Neural cell (in vitro differentiated cells): Measurements from ENCODE around the gene ZC3H12C. TPM values are rescaled to one million over a fixed set of nuclear protein-coding genes. Genes with fewer than 3 reads are reported as not detected.

Experiments used
- H2AFZ ChIP-seq: fragments of 200-600, 300-800 bp; sonication (generic), shearing (Covaris generic); 2 replicates; pipeline ENCODE4 v1.6.0; 2014; ENCODE audit warnings: low read depth, mild to moderate bottlenecking, antibody characterized with exemption, low read length, moderate library complexity
- H3F3A ChIP-seq: fragments of 200-600 bp; shearing (Covaris generic); 2 replicates; pipeline ENCODE4 v1.6.1; 2016; ENCODE audit warnings: mild to moderate bottlenecking, moderate library complexity, mixed read lengths, antibody characterized with exemption, low read length; ENCODE audit not compliant: insufficient read depth, poor library complexity, severe bottlenecking
- H3K27ac ChIP-seq: fragments of 200-600, 300-800 bp; sonication (generic), shearing (Covaris generic); 2 replicates; pipeline ENCODE4 v1.5.1; 2014; ENCODE audit warnings: mild to moderate bottlenecking, low read length, moderate library complexity
- H3K27me3 ChIP-seq: fragments of 300-800, 200-600 bp; sonication (generic), shearing (Covaris generic); 2 replicates; pipeline ENCODE4 v1.6.0; 2014; ENCODE audit warnings: mild to moderate bottlenecking, low read depth, low read length, moderate library complexity; ENCODE audit not compliant: insufficient read depth
- H3K36me3 ChIP-seq: fragments of 300-800, 200-600 bp; sonication (generic), shearing (Covaris generic); 2 replicates; pipeline ENCODE4 v1.5.1; 2014; ENCODE audit warnings: mild to moderate bottlenecking, antibody characterized with exemption, low read length, moderate library complexity; ENCODE audit not compliant: insufficient read depth
- H3K4me2 ChIP-seq: fragments of 300-800, 200-600 bp; sonication (generic), shearing (Covaris generic); 2 replicates; pipeline ENCODE4 v1.6.0; 2014; ENCODE audit warnings: mild to moderate bottlenecking, low read length
- H3K4me3 ChIP-seq: fragments of 300-800, 200-600 bp; sonication (generic), shearing (Covaris generic); 2 replicates; pipeline ENCODE4 v1.5.1; 2014; ENCODE audit warnings: mild to moderate bottlenecking, low read length, moderate library complexity
- H3K79me2 ChIP-seq: fragments of 200-600 bp; shearing (Covaris generic); replicated peaks from 2 replicates; pipeline ENCODE4 v1.6.0; 2014; ENCODE audit warnings: mild to moderate bottlenecking, low read length, moderate library complexity; ENCODE audit not compliant: insufficient read depth
- H3K9ac ChIP-seq: fragments of 300-800, 200-600 bp; sonication (generic), shearing (Covaris generic); 2 replicates; pipeline ENCODE4 v1.6.1; 2016; ENCODE audit warnings: mild to moderate bottlenecking, low read length, mixed read lengths
- H3K9me2 ChIP-seq: fragments of 200-600 bp; shearing (Covaris generic); 2 replicates; pipeline ENCODE4 v1.6.1; 2016; ENCODE audit warnings: mild to moderate bottlenecking, low read length, mixed read lengths; ENCODE audit not compliant: insufficient read depth
- H3K9me3 ChIP-seq: fragments of 200-600, 300-800 bp; sonication (generic), shearing (Covaris generic); 2 replicates; pipeline ENCODE4 v1.6.1; 2016; ENCODE audit warnings: mild to moderate bottlenecking, mixed run types, low read length, moderate library complexity, mixed read lengths
- H4K20me1 ChIP-seq: fragments of 200-600 bp; shearing (Covaris generic); 2 replicates; pipeline ENCODE4 v1.6.1; 2016; ENCODE audit warnings: mild to moderate bottlenecking, mixed run types; ENCODE audit not compliant: insufficient read depth
- EP300 ChIP-seq: fragments of 450-650 bp; conservative IDR thresholded peaks from 2 replicates; pipeline ENCODE4 v1.6.1; 2014; ENCODE audit warnings: antibody characterized with exemption, mild to moderate bottlenecking, moderate library complexity; ENCODE audit not compliant: poor library complexity, severe bottlenecking
- EZH2 ChIP-seq: fragments of 200-600, 300-800 bp; shearing (Covaris generic), sonication (generic); IDR thresholded peaks from 2 replicates; pipeline ENCODE4 v1.6.1; 2014; ENCODE audit warnings: antibody characterized with exemption, low read length, borderline replicate concordance, mild to moderate bottlenecking; ENCODE audit not compliant: insufficient read depth, poor library complexity, severe bottlenecking
- MXI1 ChIP-seq: fragments of 450-650 bp; conservative IDR thresholded peaks from 2 replicates; pipeline ENCODE4 v1.6.1; 2014; ENCODE audit warnings: antibody characterized with exemption, mild to moderate bottlenecking; ENCODE audit not compliant: poor library complexity, severe bottlenecking
- POLR2AphosphoS5 ChIP-seq: IDR thresholded peaks from 2 replicates; pipeline ENCODE4 v1.6.1; 2012
- RAD21 ChIP-seq: fragments of 450-650 bp; conservative IDR thresholded peaks from 2 replicates; pipeline ENCODE4 v1.6.1; 2014; ENCODE audit warnings: antibody characterized with exemption, mild to moderate bottlenecking, moderate library complexity
- REST ChIP-seq: IDR thresholded peaks from 2 replicates; pipeline ENCODE4 v1.6.1; 2012; ENCODE audit warnings: borderline replicate concordance
- SMC3 ChIP-seq: fragments of 450-650 bp; conservative IDR thresholded peaks from 2 replicates; pipeline ENCODE4 v1.6.1; 2014; ENCODE audit warnings: antibody characterized with exemption, mild to moderate bottlenecking, moderate library complexity; ENCODE audit not compliant: poor library complexity
- TAF1 ChIP-seq: IDR thresholded peaks from 2 replicates; pipeline ENCODE4 v1.6.1; 2012; ENCODE audit warnings: low read depth
- polyA plus RNA-seq: library from polyadenylated mRNA; depleted of rRNA; stranded (reverse); fragments of >200 nt; gene quantifications from 2 replicates; pipeline ENCODE4 v1.2.3, GENCODE V29; 2014
- TF ChIP-seq, protein P1 (sequence below): fragments of 450-650 bp; IDR thresholded peaks from 2 replicates; pipeline ENCODE4 v1.5.1; 2014; ENCODE audit warnings: antibody characterized with exemption, mild to moderate bottlenecking, moderate library complexity; ENCODE audit not compliant: poor library complexity, severe bottlenecking

Gene ZC3H12C
- polyA plus RNA-seq, 1 donor from 2014 or later = 15.1 TPM

DNA sequence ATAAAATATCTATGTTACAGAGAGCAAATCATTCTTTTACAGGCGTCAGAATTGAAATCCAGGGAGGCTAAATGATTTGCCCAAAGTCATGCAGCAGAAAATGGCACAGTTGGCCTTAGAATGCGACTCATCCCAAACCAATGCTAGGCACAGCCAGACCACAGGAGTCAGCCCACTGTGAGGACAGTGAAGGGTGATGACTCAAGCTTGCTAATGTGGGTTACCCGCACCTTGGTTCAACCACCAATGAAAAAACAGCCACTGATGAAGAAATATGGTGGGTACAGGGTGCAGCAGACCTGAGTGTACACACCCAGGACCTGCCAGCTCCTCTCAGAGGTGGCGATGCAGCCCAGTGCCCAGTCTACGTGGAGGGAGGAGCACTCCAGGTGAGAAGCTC lies 89.7 kb downstream of the ZC3H12C start:
- Histone ChIP-seq H3K9ac (no peak overlapping the region), H3K27me3 (no peaks in the 10 kb centered on the region), H2AFZ (no peak overlapping the region), H4K20me1 (no peaks in the 10 kb centered on the region), H3K9me3 (no peaks in the 10 kb centered on the region), H3K4me3 (no peak overlapping the region), H3K79me2 (no peaks in the 10 kb centered on the region), H3K36me3 (no peaks in the 10 kb centered on the region), H3K27ac (no peak overlapping the region), H3F3A (no peaks in the 10 kb centered on the region), H3K4me2 (no peak overlapping the region), H3K9me2 (no peaks in the 10 kb centered on the region)
- TF ChIP-seq EZH2 (no peak), SMC3 (no peak), RAD21 (no peak), POLR2AphosphoS5 (no peak), TAF1 (no peak), MXI1 (no peak), EP300 (no peak), REST (no peak)
- TF ChIP-seq, protein P1, sequence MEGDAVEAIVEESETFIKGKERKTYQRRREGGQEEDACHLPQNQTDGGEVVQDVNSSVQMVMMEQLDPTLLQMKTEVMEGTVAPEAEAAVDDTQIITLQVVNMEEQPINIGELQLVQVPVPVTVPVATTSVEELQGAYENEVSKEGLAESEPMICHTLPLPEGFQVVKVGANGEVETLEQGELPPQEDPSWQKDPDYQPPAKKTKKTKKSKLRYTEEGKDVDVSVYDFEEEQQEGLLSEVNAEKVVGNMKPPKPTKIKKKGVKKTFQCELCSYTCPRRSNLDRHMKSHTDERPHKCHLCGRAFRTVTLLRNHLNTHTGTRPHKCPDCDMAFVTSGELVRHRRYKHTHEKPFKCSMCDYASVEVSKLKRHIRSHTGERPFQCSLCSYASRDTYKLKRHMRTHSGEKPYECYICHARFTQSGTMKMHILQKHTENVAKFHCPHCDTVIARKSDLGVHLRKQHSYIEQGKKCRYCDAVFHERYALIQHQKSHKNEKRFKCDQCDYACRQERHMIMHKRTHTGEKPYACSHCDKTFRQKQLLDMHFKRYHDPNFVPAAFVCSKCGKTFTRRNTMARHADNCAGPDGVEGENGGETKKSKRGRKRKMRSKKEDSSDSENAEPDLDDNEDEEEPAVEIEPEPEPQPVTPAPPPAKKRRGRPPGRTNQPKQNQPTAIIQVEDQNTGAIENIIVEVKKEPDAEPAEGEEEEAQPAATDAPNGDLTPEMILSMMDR = no peak

DNA sequence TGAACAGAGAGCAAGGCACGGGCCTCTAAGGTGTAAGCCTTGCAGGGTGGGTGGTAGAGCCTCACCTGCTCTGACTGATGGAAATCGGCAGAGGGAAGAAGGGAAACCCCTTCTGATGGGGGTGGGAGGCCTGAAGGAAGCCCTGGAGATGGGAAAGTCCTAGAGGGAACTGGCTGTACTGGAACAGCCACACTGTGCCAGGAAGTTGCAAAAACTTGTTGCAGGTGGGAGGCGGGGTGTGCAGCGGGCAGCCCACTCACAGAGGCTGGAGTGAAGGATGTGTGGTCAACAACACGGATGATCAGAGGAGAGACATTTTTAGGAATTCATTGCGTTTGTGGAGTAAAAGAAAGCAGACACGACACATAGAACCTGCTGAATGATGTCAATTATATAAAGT lies 91.3 kb downstream of the ZC3H12C start:
- H2AFZ ChIP-seq = no peak overlapping the region
- H3K36me3 ChIP-seq = no peaks in the 10 kb centered on the region
- H3F3A ChIP-seq = no peaks in the 10 kb centered on the region
- no peaks in the 10 kb centered on the region for H4K20me1 ChIP-seq
- H3K9me2 ChIP-seq = no peaks in the 10 kb centered on the region
- no peaks in the 10 kb centered on the region for H3K27me3 ChIP-seq
- H3K4me3 ChIP-seq = no peak overlapping the region
- H3K4me2 ChIP-seq = no peak overlapping the region
- H3K27ac ChIP-seq = no peak overlapping the region
- no peak overlapping the region for H3K9ac ChIP-seq
- H3K79me2 ChIP-seq = no peaks in the 10 kb centered on the region
- no peak for TF ChIP-seq EZH2
- TF ChIP-seq SMC3 = no peak
- no peak for TF ChIP-seq RAD21
- no peak for TF ChIP-seq POLR2AphosphoS5
- no peak for TF ChIP-seq REST
- TF ChIP-seq, protein P1 = no peak
- TF ChIP-seq MXI1 = no peak
- TF ChIP-seq EP300 = no peak
- TF ChIP-seq TAF1 = no peak
- H3K9me3 ChIP-seq = no peaks in the 10 kb centered on the region
